Measurements from ENCODE around the gene PRPF38A.
"Not testable (repeated sequence)": the region's sequence is repeated elsewhere in the genome, so short reads cannot be mapped to it uniquely, and the experiment has no call there.

PRPF38A gene, protein sequence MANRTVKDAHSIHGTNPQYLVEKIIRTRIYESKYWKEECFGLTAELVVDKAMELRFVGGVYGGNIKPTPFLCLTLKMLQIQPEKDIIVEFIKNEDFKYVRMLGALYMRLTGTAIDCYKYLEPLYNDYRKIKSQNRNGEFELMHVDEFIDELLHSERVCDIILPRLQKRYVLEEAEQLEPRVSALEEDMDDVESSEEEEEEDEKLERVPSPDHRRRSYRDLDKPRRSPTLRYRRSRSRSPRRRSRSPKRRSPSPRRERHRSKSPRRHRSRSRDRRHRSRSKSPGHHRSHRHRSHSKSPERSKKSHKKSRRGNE

DNA sequence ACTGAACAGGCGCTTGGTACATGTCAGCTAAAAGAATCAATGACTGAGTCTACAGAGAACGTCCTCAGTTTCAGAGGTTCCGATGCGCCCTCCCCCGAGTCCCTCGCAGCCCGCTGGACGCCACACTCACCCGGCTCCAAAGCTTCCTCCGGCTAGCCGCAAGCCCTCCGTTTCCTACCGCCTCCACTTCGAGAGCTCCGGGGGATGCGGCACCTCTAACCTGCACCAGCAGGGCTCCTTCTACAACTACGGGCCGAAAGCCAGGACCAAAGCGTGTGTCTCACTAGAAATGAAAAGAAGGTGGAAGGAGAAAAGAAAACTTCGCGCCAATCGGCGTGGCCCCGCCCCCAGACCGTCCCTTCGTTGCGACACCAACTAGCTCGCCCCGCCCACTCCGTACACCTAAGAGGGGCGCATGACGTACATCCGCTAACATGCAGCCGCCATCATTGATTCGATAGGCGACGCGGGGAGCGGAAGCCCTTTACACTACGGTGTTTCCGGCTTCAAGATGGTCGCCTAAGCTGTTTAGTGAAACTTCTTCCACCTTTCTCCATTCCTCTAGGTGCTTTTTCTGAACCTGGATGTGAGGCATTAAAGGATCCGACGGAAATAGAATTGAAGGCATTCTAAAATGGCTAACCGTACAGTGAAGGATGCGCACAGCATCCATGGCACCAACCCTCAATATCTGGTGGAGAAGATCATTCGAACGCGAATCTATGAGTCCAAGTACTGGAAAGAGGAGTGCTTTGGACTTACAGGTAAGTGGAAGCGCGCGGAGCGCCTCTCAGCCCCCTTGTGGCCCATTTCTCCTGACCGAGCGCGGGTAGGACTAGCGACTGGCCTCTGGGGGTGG lies at the start of gene PRPF38A, which contains the start of gene ORC1:
TSS of gene PRPF38A (plus strand) at position 487 of the 859 bp plus-strand sequence. CDS start at position 635, 148 bp downstream.
TSS of gene ORC1 (minus strand) at position 308 of the 859 bp plus-strand sequence. CDS start 2,200 bp downstream, outside the sequence.
- DNase-seq (ENCODE audit: low read depth): peak; percentile 94

DNA sequence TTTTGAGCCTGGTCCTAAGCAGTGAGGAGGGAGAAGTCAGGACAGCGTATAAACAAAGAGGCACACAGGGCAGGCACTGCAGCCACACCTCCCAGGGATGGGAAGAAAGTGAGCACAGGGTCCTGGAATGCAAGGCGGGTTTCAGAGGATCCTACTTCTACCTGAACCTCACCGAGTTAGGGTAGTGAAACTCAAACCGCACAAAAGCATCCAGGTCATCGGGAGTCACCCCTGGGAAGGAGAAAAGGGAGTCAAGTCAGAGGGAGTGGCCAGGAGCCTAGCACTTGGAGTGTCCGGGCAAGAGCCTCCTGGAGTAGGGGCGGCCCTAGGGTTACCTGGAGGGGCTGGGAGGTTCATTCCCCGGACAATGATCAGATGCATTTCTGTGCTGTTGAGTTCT lies 49.0 kb upstream of the PRPF38A start:
- DNase-seq (ENCODE audit: low read depth): no peak

DNA sequence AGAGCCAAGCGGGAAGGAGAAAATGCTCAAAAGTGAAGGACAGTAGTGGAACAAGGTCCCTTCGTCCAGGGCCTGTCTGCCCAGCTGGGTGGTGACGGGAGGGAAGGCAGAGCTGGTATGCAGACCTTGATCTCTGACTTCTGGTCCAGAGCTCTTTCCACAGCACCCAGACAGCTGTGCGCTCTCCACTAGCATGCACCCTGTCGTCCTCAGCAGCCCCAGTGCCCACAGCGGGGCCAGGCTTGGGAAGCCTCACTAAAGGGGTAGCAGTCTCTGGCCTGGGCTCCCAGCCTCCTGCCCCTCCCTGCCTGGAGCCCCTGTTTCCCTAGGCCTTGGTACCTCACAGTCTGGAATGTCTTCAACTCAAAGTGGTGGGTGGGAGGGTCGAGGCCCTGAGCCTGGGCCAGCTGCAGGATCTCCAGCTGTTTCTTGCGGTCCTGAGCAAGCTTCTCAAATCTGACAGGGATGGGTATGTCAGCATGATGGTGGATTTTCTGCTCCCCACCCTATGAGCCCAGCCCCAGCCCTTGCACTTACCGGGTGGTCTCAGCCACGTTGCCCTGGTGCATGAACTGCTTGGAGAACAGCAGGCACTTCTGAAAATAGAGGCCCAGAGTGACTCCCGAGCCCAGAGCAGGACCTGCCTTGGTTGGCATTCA lies 48.4 kb upstream of the PRPF38A start:
- DNase-seq (ENCODE audit: low read depth): no peak

DNA sequence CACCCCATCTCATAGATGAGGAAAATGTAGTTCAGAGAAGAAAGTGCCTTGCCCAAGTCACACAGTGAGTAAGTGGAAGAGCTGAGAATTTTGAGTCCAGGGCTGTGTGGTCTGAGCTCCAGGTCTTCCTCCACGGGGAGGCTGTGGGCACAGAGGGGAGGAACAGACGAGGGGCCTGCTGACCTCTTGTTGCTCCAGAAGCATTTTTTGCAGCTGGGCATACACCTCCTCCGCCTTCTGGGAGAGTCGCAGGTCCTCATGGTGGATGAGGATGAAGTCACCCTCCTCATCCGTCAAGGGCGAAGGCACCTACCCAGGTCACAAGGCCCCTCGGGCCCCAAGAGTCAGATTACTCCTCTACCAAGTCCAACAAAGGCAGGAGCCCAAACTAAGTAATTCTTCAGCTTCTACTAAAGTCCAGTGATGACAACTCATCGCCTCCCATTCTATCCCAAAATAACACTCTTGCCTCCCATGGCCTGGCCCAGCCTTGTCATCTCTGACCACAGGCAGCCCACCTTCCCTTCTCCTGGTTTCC lies 47.5 kb upstream of the PRPF38A start:
- DNase-seq (ENCODE audit: low read depth): no peak

DNA sequence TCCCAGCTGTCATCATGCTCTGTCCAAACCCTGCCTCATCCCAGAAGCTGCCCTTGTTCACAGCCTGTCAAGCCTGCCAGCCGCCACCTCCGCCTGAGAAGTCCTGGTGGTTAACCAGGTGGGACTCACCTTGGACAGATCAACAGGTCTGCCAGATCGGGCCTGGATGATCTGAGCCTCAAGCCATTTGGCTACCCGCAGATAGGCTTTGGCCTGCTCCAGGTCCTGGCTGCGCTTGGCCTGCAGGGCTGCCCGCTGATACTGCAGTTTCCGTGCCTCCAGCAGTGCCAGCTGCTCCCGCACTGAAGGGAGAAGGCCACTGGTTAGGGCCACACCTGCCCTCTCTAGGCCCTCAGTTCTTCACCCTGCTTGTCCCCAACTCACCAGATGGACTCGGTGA lies 47.0 kb upstream of the PRPF38A start:
- DNase-seq (ENCODE audit: low read depth): no peak

DNA sequence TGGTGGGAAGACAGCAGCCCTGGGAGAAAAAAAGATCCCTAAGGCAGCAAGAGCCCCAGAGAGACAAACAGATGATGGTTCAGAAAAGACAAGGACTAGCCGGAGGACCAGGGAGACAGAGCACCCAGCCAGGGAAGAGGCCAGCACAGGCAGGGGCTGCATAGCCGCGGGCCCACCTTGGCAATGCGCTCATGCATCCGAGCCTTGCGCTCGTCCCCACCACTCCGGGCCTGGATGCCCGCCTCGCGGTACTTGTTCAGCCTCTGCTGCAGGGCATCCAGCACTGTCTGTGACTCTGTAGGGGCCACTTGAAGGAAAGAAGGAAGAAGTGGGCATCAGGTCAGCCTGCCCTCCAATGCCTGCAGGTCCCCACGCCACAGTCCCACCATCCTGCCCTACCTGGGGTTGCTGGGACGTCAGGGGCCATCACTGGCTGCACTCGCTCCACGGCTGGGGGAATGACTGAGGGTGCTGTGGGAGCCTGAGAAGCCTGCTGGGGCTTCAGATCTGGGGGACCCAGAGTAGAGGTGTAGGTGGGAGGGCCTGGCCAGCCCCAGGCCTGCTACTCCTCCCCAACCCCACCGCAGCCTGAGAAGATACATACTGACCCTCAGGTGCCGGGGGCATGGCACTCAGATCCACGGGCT lies 45.4 kb upstream of the PRPF38A start:
- no peak for DNase-seq (ENCODE audit: low read depth)

DNA sequence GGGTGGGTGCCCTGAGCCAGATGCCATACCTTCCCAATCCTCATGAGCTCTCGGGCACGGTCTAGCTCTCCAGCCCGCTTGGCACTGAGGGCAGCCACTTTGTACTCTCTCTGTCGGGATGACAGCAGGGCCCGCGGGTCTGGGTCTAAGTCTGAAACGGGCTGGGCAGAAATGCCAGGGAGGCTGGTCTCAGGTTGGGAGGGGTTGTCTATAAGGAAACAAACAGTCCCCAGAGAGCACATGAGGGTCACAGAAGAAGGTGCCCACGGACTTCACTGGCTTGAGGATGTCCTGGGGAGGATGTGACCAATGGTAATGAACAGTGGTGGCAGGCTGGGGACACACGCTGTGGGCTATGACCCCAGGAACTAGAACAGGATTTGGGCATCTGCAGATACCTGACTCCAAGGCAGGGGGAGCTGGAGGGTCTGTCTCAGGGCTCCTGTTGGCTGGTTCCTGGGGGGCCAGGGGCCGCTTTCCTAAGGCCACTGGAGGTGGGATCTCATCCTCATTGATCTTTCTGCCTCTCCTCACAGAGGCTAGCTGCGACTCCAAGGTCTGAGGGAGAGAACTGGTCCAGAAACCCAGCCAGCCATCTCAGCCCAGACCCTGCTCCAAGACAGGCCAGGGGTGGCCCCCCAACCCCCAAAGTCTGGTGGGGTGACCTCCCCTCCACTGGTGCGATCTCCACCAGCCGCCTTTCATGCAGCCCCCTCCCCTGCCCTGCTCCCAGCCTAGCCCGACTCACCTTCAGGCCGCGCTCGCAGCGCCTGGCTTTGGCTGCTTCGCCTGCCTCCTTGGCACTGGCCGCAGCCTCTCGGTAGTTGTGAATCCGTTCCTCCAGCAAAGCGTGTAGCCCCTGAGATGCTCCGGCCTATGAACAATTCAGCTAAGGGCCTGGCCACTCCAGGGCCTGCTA lies 44.5 kb upstream of the PRPF38A start:
- no peak for DNase-seq (ENCODE audit: low read depth)

DNA sequence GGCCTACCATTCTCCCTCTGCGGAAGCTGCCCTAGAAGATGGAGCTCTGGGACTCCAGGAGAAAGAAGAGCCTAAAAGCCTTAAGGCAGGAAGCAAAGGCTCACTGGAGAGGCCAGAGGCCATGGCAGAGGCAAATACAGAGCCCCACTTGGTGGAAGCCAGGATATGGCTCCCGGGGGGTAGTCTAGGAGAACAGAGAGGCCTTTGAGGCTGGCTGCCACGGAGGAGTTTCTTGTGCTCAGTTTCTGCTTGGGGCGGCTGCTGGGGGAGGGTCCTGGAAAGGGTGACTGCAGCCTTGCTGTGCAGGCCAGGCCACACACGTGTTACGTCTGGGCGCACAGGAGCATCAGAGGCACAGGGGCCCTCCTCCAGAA lies 43.8 kb upstream of the PRPF38A start:
- no peak for DNase-seq (ENCODE audit: low read depth)

DNA sequence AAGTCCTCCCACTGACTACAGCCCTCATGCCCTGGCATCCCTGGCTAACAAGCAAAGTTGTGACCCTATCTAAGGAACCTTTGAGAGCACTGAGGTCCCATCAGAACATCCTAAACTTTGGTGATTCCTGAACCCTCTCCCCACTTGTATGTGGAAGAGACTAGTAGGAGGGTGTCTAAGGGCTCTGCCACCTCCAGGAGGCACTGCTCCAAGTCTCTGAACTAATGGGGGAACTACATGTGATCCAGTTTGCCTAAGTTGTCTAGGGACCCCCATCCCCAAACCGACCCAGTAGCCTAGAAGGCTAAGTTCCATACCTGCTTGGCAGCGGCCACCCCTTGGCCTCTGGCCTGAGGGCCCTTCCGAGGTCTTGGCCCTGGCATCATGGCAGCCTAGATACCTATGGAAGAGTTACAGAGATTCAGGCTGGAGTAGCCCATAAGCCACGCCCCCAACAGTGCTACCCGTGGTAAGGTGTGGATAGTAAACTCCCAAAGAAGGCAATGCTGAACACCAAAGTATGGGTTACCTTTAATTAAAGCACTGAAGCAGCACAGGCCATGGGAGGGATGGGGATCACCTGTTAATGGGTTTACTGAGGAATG lies 40.1 kb upstream of the PRPF38A start:
- DNase-seq (ENCODE audit: low read depth): no peak

DNA sequence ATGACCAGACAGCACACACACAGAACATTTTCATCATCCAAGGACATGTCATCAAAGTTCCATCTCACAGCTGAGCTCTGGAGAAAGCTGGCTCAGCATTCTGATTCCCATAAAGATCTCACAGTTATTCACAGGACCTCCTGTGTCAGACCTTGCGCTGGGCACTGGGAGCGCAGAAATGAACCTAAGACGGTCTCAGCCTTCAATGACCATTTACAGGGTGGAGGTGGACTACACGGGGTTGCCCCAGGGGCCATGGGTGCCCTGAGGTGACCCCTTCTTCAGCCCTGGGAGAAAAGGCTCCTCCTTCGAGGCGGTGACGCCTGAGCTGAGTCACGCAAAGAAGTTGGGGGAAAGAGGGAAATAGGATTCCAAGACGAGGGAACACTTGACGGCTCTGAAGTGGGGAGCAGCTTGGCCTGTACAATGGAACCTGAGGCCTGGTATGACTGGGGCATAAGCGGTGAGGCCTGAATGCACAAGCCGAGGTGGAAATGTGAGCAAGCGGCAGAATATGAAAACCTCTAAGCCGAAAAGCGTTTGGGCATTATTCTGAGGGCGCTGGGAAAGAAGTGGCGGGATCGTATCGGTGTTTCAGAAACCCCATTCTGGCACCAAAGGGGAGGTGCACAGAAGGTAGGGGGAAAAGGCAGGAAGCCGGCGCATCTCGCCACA lies 39.2 kb upstream of the PRPF38A start:
- no peak for DNase-seq (ENCODE audit: low read depth)

DNA sequence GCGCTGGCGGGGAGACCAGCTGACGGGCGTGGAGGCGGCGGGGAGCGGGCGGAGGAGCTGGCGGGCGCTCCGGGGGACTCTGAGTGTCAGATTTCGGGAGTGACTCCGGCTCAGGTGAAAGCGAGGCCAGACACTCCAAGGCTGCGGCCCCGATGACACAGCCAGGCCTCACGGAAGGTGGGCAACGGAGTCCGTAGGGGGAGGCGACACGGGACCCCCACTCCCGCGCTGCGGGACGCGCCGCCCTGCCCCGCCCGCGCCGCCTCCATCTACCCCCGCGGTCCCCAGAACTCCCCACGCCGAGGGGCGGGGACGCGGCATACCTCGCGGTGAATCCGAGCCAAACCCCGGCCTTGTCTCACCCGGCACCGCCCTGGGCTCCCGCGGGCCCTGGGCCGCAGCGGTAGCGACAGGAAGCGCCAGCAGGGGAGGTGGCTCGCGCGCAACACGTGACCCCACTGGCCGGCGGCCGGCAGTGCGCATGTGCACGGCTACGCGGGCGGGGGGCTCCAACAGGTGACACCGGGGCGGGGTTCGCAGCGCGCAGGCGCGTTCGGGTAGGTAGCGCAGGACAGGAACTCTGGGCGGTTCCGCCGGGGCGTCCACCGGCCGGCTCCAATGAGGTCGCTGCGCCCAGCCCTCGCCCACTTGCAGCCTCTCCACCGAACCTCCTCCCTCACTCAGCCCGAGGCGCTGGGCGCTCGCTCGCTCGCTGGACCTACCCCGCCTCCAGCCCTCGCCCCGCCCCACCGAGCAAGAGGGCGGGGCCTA lies 38.5 kb upstream of the PRPF38A start, which contains the start of gene CC2D1B:
TSS of gene CC2D1B (minus strand) at position 460 of the 771 bp plus-strand sequence. CDS start 1,585 bp downstream, outside the sequence.
- peak; percentile 99 for DNase-seq (ENCODE audit: low read depth)

DNA sequence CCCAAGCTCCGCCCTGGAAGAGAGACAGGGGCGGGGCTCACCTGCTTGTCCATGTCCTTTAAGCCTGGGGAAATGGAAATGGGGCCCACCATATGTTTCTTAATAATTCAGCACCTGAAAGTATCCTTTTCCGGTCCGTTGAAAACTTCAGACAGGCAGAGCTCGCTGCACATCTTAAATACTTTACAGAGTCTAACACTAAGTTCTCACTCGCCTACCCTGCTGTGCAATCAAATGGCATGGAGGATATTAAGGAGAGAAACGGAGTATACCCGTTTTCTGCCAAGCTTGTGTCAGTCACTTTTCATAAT lies 37.9 kb upstream of the PRPF38A start:
- DNase-seq (ENCODE audit: low read depth): no peak

DNA sequence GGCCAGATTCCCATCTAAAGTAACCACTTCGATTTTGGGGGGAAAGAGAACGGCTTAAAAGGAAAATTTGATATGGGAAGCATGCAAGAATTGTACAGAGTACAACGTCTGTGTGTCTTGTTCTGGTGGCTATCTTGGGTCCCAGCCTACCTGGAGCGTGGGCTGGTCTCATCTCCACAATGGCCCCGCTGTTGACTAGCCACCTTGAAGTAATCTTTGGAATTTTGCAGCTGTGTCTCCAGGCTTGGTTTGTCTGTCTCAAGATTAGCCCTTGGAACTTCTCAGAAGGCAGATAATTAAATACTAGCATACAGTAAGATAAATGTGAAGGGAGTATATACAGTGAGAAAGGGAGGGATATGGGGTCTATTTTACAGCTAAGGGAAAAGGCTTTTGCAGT lies 37.1 kb upstream of the PRPF38A start:
- no peak for DNase-seq (ENCODE audit: low read depth)

DNA sequence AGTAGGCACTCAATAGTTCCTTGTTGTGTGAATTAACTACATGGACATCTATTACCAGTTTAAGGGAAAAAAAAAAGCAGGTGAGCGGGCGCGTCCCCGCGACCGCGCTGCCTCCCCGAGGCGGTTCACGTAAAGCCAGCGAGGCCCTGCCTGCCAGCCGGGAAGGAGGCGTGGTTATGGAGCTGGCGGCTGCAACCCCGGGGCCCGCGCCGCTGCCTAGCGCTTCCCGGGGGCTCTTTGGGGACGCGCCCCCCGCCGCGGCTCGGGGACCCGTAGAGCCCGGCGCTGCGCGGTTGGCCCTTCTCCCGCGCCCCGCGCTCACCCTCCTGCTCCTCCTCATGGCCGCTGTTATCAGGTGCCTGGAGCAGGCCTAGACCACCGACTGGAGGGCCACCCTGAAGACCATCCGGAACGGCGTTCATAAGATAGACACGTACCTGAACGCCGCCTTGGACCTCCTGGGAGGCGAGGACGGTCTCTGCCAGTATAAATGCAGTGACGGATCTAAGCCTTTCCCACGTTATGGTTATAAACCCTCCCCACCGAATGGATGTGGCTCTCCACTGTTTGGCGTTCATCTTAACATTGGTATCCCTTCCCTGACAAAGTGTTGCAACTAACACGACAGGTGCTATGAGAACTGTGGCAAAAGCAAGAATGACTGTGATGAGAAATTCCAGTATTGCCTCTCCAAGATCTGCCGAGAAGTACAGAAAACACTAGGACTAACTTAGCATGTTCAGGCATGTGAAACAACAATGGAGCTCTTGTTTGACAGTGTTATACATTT lies 35.8 kb upstream of the PRPF38A start:
- DNase-seq (ENCODE audit: low read depth): peak; percentile 48

DNA sequence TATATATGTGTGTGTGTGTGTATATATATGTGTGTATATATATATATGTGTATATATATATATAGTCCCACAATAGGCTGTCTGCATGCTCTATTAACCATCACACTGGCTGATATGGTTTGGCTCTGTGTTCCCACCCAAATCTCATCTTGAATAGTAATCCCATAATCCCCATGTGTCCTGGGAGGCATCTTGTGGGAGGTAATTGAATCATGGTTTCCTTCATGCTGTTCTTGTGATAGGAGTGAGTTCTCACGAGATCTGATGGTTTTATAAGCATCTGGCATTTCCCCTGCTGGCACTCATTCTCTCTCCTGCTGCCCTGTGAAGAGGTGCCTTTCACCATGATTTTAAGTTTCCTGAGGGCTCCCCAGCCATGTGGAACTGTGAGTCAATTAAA lies 34.6 kb upstream of the PRPF38A start:
- not testable (repeated sequence) for DNase-seq (ENCODE audit: low read depth)

DNA sequence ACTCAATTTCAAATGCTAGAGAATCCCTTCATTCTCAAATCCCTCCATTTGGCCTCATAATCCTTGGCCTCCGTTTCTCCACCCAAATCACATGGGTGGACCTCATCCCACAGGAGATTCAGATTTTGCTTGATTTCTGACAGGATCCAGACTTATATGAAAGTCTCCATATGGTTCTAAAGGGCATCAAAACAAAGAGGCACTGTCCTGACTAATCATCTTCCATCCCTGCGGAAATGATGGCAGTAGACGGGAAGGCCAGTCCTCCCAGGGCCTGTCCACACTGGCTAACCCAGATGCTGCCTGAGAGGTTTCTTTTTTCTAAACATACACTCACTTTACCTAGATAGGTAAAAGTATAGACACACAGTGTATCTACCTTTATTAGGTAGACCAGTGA lies 19.0 kb upstream of the PRPF38A start:
- no peak for DNase-seq (ENCODE audit: low read depth)

DNA sequence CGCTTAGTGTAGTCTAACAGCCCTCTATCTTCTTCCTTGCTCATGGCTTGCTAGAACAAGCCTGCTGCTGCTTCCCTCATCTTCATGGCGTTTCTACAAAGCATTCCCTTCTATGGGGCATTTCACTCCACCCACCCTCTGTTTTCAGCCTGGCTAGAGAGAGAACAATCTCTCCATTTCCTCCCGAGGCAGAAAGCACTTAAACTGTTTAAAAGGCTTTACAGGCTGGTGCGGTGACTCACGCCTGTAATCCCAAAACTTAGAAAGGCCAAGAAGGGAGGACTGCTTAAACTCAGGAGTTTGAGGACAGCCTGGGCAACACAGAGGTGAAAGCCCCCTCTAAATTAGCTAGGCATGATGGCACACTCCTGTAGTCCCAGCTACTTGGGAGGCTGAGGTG lies 17.9 kb upstream of the PRPF38A start:
- DNase-seq (ENCODE audit: low read depth): no peak

DNA sequence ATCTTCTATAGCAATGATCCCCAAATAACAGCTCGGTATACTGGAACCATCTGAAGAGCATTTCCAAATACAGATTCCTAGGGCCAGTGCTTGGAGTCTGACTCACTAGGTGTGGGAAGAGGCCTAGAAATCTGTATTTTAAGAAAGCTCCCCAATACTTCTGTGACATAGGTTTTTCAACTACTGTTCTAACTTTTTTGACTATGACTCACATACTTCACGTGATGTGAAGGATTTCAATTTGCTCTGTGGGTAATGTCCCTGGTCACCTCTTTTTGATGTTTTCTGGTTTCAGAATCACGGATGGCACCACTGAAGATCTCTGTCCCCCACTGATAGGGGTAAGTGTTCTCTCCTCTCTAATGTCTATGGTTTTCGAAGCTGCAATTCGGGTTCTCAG lies 11.2 kb upstream of the PRPF38A start:
- no peak for DNase-seq (ENCODE audit: low read depth)

Measured in activated T-helper 9 cell treated with anti-CD3 and anti-CD28 coated beads, Interleukin-2, amount 50 U/mL, for 16 hours (primary cell).